Calu3 (cell line): Measurements from ENCODE around the gene RNF130. TPM values are rescaled to one million over a fixed set of nuclear protein-coding genes. Genes with fewer than 3 reads are reported as not detected.

ENCODE experiments used
- BruUV-seq: library from RNA; stranded (reverse); fragments of 400-500 nt; replicated peaks from 2 replicates; lab custom pipeline; 2021; lab: Mats Ljungman, UMichigan
- CTCF ChIA-PET: fragments of 300-600 bp; sonication (Branson Sonifier 250); formaldehyde crosslinking; loops from one replicate; lab custom pipeline; 2022; ENCODE audit warnings: antibody characterized with exemption; lab: Charles Lee
- DNase-seq: peaks from one replicate; pipeline ENCODE4 v3.0.0; 2022
- H3K27ac Mint-ChIP-seq: one replicate; pipeline ENCODE4 v1.8.0; 2022; ENCODE audit warnings: mixed read lengths; ENCODE audit not compliant: unreplicated experiment
- H3K27me3 Mint-ChIP-seq: one replicate; pipeline ENCODE4 v1.8.0; 2022; ENCODE audit warnings: mixed read lengths; ENCODE audit not compliant: unreplicated experiment
- H3K36me3 Mint-ChIP-seq: one replicate; pipeline ENCODE4 v1.8.0; 2022; ENCODE audit warnings: mild to moderate bottlenecking, moderate library complexity, mixed read lengths; ENCODE audit not compliant: insufficient read depth, unreplicated experiment
- H3K4me1 Mint-ChIP-seq: one replicate; pipeline ENCODE4 v1.8.0; 2022; ENCODE audit warnings: mild to moderate bottlenecking, low read depth, mixed read lengths; ENCODE audit not compliant: unreplicated experiment
- H3K4me3 Mint-ChIP-seq: one replicate; pipeline ENCODE4 v1.8.0; 2022; ENCODE audit warnings: mild to moderate bottlenecking, low read depth, moderate library complexity, mixed read lengths; ENCODE audit not compliant: unreplicated experiment
- H3K9me3 Mint-ChIP-seq: one replicate; pipeline ENCODE4 v1.8.0; 2022; ENCODE audit warnings: low read depth, mixed read lengths; ENCODE audit not compliant: unreplicated experiment
- intact Hi-C: fragments of 100-400 bp; cut with micrococcal nuclease; formaldehyde crosslinking; loops from one replicate; pipeline ENCODE4 v1.10.0; 2022; ENCODE audit not compliant: unreplicated experiment
- total RNA-seq: library from RNA; stranded (reverse); gene quantifications from 2 replicates; pipeline ENCODE4 v1.2.3, GENCODE V29; 2022
- TF ChIP-seq, protein P1 (sequence below): fragments of 200-600 bp; IDR thresholded peaks from one replicate; pipeline ENCODE4 v1.8.0; 2022; ENCODE audit warnings: antibody characterized with exemption; ENCODE audit not compliant: unreplicated experiment

The RNF130 gene
- total RNA-seq, 1 experiment from 2014 or later = 34.0 TPM

- no peak for DNase-seq
- TF ChIP-seq, protein P1, sequence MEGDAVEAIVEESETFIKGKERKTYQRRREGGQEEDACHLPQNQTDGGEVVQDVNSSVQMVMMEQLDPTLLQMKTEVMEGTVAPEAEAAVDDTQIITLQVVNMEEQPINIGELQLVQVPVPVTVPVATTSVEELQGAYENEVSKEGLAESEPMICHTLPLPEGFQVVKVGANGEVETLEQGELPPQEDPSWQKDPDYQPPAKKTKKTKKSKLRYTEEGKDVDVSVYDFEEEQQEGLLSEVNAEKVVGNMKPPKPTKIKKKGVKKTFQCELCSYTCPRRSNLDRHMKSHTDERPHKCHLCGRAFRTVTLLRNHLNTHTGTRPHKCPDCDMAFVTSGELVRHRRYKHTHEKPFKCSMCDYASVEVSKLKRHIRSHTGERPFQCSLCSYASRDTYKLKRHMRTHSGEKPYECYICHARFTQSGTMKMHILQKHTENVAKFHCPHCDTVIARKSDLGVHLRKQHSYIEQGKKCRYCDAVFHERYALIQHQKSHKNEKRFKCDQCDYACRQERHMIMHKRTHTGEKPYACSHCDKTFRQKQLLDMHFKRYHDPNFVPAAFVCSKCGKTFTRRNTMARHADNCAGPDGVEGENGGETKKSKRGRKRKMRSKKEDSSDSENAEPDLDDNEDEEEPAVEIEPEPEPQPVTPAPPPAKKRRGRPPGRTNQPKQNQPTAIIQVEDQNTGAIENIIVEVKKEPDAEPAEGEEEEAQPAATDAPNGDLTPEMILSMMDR = no peak
- no peak overlapping the region for H3K27ac Mint-ChIP-seq
- H3K9me3 Mint-ChIP-seq = peaks cover 5% of the 10 kb centered on the region
- BruUV-seq = no TSS peak
- no peaks in the 10 kb centered on the region for H3K4me1 Mint-ChIP-seq
- H3K27me3 Mint-ChIP-seq = peaks cover 77% of the 10 kb centered on the region
- H3K4me3 Mint-ChIP-seq = no peak overlapping the region
- peaks cover 8% of the 10 kb centered on the region for H3K36me3 Mint-ChIP-seq
- intact Hi-C loops = no loop called here
- CTCF ChIA-PET = interaction anchor here (0.6 kb wide), 1 partner anchor 12 kb away, joined by 3 read pairs; no protein-coding TSS in a partner anchor
Measured at GRCh38 chr5:180077594-180078284, 6.2 kb upstream of the RNF130 start.

- Mint-ChIP-seq H3K36me3 (peaks cover 26% of the 10 kb centered on the region), H3K4me3 (no peak overlapping the region), H3K27me3 (peaks cover 64% of the 10 kb centered on the region), H3K9me3 (peaks cover 7% of the 10 kb centered on the region), H3K27ac (no peak overlapping the region), H3K4me1 (no peaks in the 10 kb centered on the region)
- BruUV-seq = no TSS peak
- TF ChIP-seq, protein P1 = no peak
- CTCF ChIA-PET = no interaction called here
- no peak for DNase-seq
- intact Hi-C loops = no loop called here
Measured at GRCh38 chr5:180075703-180076102, 4.1 kb upstream of the RNF130 start.

DNA sequence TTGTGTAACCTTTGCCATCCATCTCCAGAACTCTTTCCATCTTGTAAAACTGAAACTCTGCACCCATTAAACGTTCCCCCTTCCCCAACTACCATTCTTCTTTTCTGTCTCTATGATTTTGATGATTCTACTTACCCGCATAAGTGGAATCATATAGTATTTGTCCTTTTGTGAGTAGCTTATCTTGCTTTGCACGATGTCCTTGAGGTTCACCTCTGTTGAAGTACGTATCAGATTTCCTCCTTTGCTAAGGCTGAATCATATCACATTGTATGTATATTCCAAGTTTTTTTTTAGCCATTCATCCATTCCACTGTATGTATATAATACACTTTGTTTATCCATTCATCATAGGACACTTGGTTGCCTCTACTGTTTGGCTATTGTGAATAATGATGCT lies 2.9 kb upstream of the RNF130 start:
- intact Hi-C loops = no loop called here
- no peak for DNase-seq
- peaks cover 52% of the 10 kb centered on the region for H3K27me3 Mint-ChIP-seq
- peaks cover 7% of the 10 kb centered on the region for H3K9me3 Mint-ChIP-seq
- no TSS peak for BruUV-seq
- H3K4me1 Mint-ChIP-seq = peaks cover 8% of the 10 kb centered on the region
- no peak overlapping the region for H3K27ac Mint-ChIP-seq
- TF ChIP-seq, protein P1 = no peak
- CTCF ChIA-PET = interaction anchor here (0.7 kb wide), 1 partner anchor 108 kb away, joined by 3 read pairs; no protein-coding TSS in a partner anchor
- H3K4me3 Mint-ChIP-seq = no peak overlapping the region
- peaks cover 28% of the 10 kb centered on the region for H3K36me3 Mint-ChIP-seq

- intact Hi-C loops = no loop called here
- Mint-ChIP-seq H3K27me3 (peaks cover 35% of the 10 kb centered on the region), H3K4me3 (no peak overlapping the region), H3K4me1 (peaks cover 8% of the 10 kb centered on the region), H3K9me3 (peaks cover 7% of the 10 kb centered on the region), H3K27ac (no peak overlapping the region), H3K36me3 (peaks cover 28% of the 10 kb centered on the region)
- CTCF ChIA-PET = no interaction called here
- DNase-seq = no peak
- no TSS peak for BruUV-seq
- TF ChIP-seq, protein P1 = no peak
Measured at GRCh38 chr5:180072556-180072955, 997 bp upstream of the RNF130 start.
